ENCODE results near the gene NOL9. TPM values are rescaled to one million over a fixed set of nuclear protein-coding genes. Genes with fewer than 3 reads are reported as not detected.
A peak's percentile ranks its signal among the peaks of the same experiment; 100 is the strongest.

The NOL9 gene
- total and polyA plus RNA-seq, 9 of the 15 experiments (the other 6 are each of a cell fraction or from before 2014, with no cell fraction given) = 5.6 to 76.5 (median 47.3) TPM

DNA sequence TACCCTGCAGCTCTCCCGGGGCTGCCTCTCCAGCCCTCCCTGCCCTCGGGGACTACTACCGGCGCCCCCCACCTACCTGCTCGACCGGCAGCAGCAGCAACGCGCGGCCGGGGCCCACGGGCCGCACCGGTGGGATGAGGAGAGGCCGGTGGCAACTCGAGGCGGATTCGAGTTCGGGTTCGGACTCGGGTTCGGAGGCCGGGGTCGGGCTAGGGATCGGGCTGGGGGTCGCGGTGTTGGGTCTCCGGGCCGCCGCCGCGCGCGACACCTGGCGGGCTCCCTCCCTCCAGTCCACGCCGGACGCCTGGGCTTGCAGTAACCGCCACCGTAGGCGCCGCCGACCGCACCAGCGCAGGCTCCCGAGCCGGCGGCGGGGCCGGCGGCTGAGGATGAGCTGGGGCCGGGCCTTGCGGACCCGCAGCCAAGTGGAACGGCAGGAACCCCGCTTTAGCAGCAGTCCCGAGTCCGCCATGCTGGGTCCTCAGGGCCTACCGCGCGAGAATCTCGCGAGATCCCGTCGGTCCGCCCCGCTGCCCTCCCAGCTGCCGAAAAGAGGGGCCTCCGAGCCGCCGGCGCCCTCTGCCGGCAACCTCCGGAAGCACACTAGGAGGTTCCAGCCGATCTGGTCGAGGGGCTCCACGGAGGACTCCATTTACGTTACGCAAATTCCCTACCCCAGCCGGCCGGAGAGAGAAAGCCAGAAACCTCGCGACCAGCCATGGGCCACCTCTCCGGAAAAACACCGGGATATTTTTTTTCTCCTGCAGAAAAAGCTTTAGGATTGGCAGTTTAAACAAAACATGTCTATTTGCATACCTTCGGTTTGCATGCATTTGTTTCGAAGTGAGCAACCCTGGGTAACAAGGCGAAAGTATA lies at the start of gene NOL9 (continued):
- TF ChIP-seq BRD9 (IDR thresholded peaks at IDR 0.05; ENCODE audit: low read depth, partially characterized antibody) (no peak), RBBP5 (IDR thresholded peaks at IDR 0.05; ENCODE audit: borderline replicate concordance, insufficient read depth, low read length, poor library complexity, severe bottlenecking) (peak; percentile 100), ZBTB49 (CRISPR knock-in tag; IDR thresholded peaks at IDR 0.05; ENCODE audit: borderline replicate concordance) (0 out of 2 replicates have a peak, but pooled peaks have one; percentile 63), ZNF263 (CRISPR knock-in tag; IDR thresholded peaks at IDR 0.05; ENCODE audit: borderline replicate concordance) (peak; percentile 44; the same call in 1 of the 2 replicates), ZNF232 (CRISPR knock-in tag; IDR thresholded peaks at IDR 0.05) (no peak), CHD1 (IDR thresholded peaks at IDR 0.05; ENCODE audit: low read length) (peak; percentile 93), HNRNPL (IDR thresholded peaks at IDR 0.05; ENCODE audit: low read depth, low read length) (no peak; the same call in 1 of the 2 replicates), PRDM10 (IDR thresholded peaks at IDR 0.05; ENCODE audit: partially characterized antibody) (no peak), KLF6 (CRISPR knock-in tag; IDR thresholded peaks at IDR 0.05; ENCODE audit: borderline replicate concordance) (no peak), NFXL1 (CRISPR knock-in tag; IDR thresholded peaks at IDR 0.05) (no peak), MCM5 (IDR thresholded peaks at IDR 0.05; ENCODE audit: low read depth) (no peak), ZSCAN32 (CRISPR knock-in tag; IDR thresholded peaks at IDR 0.05) (no peak)
- TF ChIP-seq, protein P1, sequence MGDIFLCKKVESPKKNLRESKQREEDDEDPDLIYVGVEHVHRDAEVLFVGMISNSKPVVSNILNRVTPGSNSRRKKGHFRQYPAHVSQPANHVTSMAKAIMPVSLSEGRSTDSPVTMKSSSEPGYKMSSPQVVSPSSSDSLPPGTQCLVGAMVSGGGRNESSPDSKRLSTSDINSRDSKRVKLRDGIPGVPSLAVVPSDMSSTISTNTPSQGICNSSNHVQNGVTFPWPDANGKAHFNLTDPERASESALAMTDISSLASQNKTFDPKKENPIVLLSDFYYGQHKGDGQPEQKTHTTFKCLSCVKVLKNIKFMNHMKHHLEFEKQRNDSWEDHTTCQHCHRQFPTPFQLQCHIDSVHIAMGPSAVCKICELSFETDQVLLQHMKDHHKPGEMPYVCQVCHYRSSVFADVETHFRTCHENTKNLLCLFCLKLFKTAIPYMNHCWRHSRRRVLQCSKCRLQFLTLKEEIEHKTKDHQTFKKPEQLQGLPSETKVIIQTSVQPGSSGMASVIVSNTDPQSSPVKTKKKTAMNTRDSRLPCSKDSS (IDR thresholded peaks at IDR 0.05; ENCODE audit: low read depth, partially characterized antibody) = no peak
- TF ChIP-seq, protein P2, sequence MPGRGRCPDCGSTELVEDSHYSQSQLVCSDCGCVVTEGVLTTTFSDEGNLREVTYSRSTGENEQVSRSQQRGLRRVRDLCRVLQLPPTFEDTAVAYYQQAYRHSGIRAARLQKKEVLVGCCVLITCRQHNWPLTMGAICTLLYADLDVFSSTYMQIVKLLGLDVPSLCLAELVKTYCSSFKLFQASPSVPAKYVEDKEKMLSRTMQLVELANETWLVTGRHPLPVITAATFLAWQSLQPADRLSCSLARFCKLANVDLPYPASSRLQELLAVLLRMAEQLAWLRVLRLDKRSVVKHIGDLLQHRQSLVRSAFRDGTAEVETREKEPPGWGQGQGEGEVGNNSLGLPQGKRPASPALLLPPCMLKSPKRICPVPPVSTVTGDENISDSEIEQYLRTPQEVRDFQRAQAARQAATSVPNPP (IDR thresholded peaks at IDR 0.05; ENCODE audit: borderline replicate concordance, insufficient read depth, insufficient read length) = no peak
- TF ChIP-seq, protein P3, sequence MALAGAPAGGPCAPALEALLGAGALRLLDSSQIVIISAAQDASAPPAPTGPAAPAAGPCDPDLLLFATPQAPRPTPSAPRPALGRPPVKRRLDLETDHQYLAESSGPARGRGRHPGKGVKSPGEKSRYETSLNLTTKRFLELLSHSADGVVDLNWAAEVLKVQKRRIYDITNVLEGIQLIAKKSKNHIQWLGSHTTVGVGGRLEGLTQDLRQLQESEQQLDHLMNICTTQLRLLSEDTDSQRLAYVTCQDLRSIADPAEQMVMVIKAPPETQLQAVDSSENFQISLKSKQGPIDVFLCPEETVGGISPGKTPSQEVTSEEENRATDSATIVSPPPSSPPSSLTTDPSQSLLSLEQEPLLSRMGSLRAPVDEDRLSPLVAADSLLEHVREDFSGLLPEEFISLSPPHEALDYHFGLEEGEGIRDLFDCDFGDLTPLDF (CRISPR knock-in tag; IDR thresholded peaks at IDR 0.05) = peak; percentile 92
